ENCODE measurements around the gene CRK. TPM values are rescaled to one million over a fixed set of nuclear protein-coding genes. Genes with fewer than 3 reads are reported as not detected.
"Not testable (repeated sequence)": the region's sequence is repeated elsewhere in the genome, so short reads cannot be mapped to it uniquely, and the experiment has no call there.

CRK gene
- total RNA-seq, 1 donor = 109 TPM

DNA sequence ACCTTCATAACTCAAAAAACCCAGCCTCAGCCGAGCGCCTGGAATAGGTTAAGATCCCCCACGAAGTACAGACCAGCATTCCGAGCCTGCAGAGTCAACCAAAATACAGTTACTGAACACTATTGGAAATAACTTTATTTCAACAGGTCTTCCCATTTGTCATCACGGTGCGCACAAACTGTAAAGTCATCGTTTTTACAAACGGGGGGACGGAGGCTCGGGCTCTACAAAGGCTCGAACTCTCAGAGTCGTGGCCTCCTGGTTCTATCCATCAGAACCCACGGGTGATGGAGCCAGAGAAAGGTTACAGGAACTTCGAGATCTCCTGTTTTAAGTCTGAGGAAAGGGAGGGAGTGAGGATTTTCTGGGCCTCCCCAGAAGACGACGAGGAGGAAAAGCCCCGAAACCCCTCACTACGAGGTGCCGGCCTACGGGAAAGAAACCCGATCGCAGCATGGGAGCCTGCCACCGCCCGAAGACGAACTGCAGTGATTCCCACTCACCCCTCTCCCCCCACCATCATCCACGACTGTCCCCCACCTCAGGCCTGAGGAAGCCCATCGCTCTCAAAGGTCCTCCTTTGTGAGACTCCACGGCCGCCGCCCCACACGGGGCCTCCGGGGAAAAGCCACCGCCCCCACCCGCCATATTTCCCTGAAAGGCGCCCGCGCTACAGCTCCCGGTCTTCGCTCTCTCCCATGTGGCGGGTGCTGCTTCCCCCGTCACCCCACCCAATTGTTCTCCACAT is 56.9 kb downstream of the CRK start:
- H3K36me3 ChIP-seq (ENCODE audit: insufficient read depth, low read length) = peaks cover 18% of the 10 kb centered on the region
- H3K79me2 ChIP-seq (ENCODE audit: insufficient read depth, low read length) = peaks cover 59% of the 10 kb centered on the region
- TF ChIP-seq, protein P1, sequence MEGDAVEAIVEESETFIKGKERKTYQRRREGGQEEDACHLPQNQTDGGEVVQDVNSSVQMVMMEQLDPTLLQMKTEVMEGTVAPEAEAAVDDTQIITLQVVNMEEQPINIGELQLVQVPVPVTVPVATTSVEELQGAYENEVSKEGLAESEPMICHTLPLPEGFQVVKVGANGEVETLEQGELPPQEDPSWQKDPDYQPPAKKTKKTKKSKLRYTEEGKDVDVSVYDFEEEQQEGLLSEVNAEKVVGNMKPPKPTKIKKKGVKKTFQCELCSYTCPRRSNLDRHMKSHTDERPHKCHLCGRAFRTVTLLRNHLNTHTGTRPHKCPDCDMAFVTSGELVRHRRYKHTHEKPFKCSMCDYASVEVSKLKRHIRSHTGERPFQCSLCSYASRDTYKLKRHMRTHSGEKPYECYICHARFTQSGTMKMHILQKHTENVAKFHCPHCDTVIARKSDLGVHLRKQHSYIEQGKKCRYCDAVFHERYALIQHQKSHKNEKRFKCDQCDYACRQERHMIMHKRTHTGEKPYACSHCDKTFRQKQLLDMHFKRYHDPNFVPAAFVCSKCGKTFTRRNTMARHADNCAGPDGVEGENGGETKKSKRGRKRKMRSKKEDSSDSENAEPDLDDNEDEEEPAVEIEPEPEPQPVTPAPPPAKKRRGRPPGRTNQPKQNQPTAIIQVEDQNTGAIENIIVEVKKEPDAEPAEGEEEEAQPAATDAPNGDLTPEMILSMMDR (IDR thresholded peaks at IDR 0.05; ENCODE audit: extremely low read depth, low read depth, low read length) = no peak
- H3K27me3 ChIP-seq (ENCODE audit: insufficient read depth, low read length) = no peaks in the 10 kb centered on the region
- H2AFZ ChIP-seq (ENCODE audit: low read length) = no peak overlapping the region
- H3K9me3 ChIP-seq (ENCODE audit: low read depth, low read length) = no peaks in the 10 kb centered on the region
- DNase-seq (ENCODE audit: insufficient read length, low spot score, missing footprints) = peak; percentile 76
- H3K27ac ChIP-seq (ENCODE audit: low read depth, low read length) = peak overlapping the region; percentile 94
- H4K20me1 ChIP-seq (ENCODE audit: insufficient read depth, low read length) = peaks cover 51% of the 10 kb centered on the region
- peak overlapping the region; percentile 99 for H3K4me3 ChIP-seq (ENCODE audit: insufficient read depth, low read length)
- peaks cover 26% of the 10 kb centered on the region for H3K4me1 ChIP-seq (ENCODE audit: insufficient read depth, low read length)
- H3K4me2 ChIP-seq (ENCODE audit: insufficient read depth, low read length) = peak overlapping the region; percentile 95

DNA sequence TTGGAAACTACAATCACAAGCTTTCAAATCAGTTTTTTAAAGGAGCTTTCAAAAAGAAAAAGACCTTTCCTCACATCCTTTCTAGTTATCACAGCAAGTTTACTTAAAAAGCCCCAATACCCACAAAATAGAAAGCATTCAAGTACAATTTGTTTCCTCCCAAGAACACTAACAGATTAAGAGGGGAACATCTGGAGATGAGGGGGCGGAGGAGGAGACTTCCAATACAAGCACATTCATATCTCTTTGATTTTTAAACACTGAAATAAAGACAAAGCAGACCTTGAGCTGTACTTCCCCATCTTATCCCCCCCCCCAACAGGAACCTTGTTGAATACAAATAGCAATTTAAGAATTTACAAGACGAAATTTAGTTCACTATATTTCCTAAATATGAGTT is 58.0 kb downstream of the CRK start:
- peak; percentile 89 for DNase-seq (ENCODE audit: insufficient read length, low spot score, missing footprints)
- H3K4me1 ChIP-seq (ENCODE audit: insufficient read depth, low read length) = peaks cover 33% of the 10 kb centered on the region

DNA sequence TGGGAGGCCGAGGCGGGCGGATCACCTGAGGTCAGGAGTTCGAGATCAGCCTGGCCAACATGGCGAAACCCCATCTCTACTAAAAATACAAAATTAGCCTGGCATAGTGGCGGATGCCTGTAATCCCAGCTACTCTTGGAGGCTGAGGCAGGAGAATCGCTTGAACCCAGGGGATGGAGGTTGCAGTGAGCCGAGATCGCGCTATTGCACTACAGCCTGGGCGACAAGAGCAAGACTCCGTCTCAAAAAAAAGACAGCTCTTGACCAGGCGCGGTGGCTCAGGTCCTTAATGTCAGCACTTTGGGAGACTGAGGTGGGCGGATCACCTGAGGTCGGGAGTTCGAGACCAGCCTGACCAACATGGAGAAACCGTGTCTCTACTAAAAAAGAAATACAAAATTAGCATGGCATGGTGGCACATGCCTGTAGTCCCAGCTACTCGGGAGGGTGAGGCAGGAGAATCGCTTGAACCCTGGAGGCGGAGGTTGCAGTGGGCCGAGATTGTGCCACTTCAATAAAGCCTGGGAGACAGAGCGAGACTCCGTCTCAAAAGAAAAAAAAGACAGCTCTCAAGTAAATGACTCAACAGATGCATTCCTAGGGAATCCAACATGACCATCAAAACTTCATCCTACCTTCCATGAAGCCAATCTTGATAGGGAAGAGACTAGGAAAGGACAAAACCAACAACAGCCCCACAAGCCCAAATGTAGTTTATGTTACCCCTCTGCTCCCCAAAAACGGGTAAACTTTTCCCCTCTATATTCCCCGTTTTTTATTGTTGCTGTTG is 60.0 kb downstream of the CRK start:
- Histone ChIP-seq H4K20me1 (ENCODE audit: insufficient read depth, low read length) (peaks cover 79% of the 10 kb centered on the region), H3K36me3 (ENCODE audit: insufficient read depth, low read length) (peaks cover 18% of the 10 kb centered on the region), H3K4me1 (ENCODE audit: insufficient read depth, low read length) (peaks cover 49% of the 10 kb centered on the region), H3K79me2 (ENCODE audit: insufficient read depth, low read length) (peaks cover 89% of the 10 kb centered on the region)
- H2AFZ ChIP-seq (ENCODE audit: low read length); H3K27me3 ChIP-seq (ENCODE audit: insufficient read depth, low read length); DNase-seq (ENCODE audit: insufficient read length, low spot score, missing footprints); H3K4me2 ChIP-seq (ENCODE audit: insufficient read depth, low read length); H3K27ac ChIP-seq (ENCODE audit: low read depth, low read length); H3K4me3 ChIP-seq (ENCODE audit: insufficient read depth, low read length); H3K9me3 ChIP-seq (ENCODE audit: low read depth, low read length): not testable (repeated sequence)

More for the DNA sequence above, 58.0 kb downstream of the CRK start:
- H3K4me3 ChIP-seq (ENCODE audit: insufficient read depth, low read length) = peak overlapping the region; percentile 99
- no peaks in the 10 kb centered on the region for H3K9me3 ChIP-seq (ENCODE audit: low read depth, low read length)
- peaks cover 60% of the 10 kb centered on the region for H4K20me1 ChIP-seq (ENCODE audit: insufficient read depth, low read length)
- H3K4me2 ChIP-seq (ENCODE audit: insufficient read depth, low read length) = peak overlapping the region; percentile 95
- peak overlapping the region; percentile 94 for H3K27ac ChIP-seq (ENCODE audit: low read depth, low read length)
- H3K27me3 ChIP-seq (ENCODE audit: insufficient read depth, low read length) = no peaks in the 10 kb centered on the region
- TF ChIP-seq, protein P1 (IDR thresholded peaks at IDR 0.05; ENCODE audit: extremely low read depth, low read depth, low read length) = no peak
- H3K36me3 ChIP-seq (ENCODE audit: insufficient read depth, low read length) = peaks cover 18% of the 10 kb centered on the region
- peaks cover 70% of the 10 kb centered on the region for H3K79me2 ChIP-seq (ENCODE audit: insufficient read depth, low read length)
- no peak overlapping the region for H2AFZ ChIP-seq (ENCODE audit: low read length)

DNA sequence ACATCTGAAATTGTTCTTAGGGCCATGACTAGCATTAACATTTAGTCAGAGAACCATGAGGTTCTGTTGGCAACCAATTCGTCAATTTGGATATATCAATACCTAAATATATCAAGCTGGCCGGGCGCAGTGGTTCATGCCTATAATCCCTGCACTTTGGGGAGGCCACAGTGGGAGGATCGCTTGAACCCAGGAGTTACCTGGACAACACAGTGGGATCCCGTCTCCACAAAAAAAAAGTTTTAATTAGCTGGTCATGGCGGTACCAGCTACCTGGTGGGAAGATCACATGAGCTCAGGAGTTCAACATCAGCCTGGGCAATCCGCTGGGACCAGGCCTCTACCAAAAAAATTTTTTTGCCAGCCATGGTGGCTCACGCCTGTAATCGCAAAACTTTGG is 64.5 kb downstream of the CRK start:
- Histone ChIP-seq H3K79me2 (ENCODE audit: insufficient read depth, low read length) (peaks cover 100% of the 10 kb centered on the region), H3K9me3 (ENCODE audit: low read depth, low read length) (no peaks in the 10 kb centered on the region), H2AFZ (ENCODE audit: low read length) (no peak overlapping the region), H3K27ac (ENCODE audit: low read depth, low read length) (peak overlapping the region; percentile 56), H3K4me3 (ENCODE audit: insufficient read depth, low read length) (no peak overlapping the region), H3K27me3 (ENCODE audit: insufficient read depth, low read length) (no peaks in the 10 kb centered on the region), H3K4me1 (ENCODE audit: insufficient read depth, low read length) (peaks cover 57% of the 10 kb centered on the region), H3K36me3 (ENCODE audit: insufficient read depth, low read length) (peaks cover 15% of the 10 kb centered on the region), H3K4me2 (ENCODE audit: insufficient read depth, low read length) (peak overlapping the region; percentile 47), H4K20me1 (ENCODE audit: insufficient read depth, low read length) (peaks cover 88% of the 10 kb centered on the region)
- TF ChIP-seq, protein P1 (IDR thresholded peaks at IDR 0.05; ENCODE audit: extremely low read depth, low read depth, low read length) = no peak
- no peak for DNase-seq (ENCODE audit: insufficient read length, low spot score, missing footprints)

Measured in osteoblast (primary cell).